NB4 (cell line): ENCODE data around the gene NME4.

Experiments
- DNase-seq: peaks from one replicate; pipeline ENCODE4 v3.0.0; 2010; ENCODE audit warnings: low read depth
- H3K4me3 ChIP-seq: one replicate; pipeline ENCODE4 v1.5.1; 2011; ENCODE audit warnings: mild to moderate bottlenecking, low read depth, low read length, moderate library complexity
- CTCF ChIP-seq: IDR thresholded peaks from one replicate; pipeline ENCODE4 v1.5.1; 2012; ENCODE audit warnings: low read depth, low read length
- MAX ChIP-seq: IDR thresholded peaks from 2 replicates; pipeline ENCODE4 v1.6.1; 2011; ENCODE audit warnings: low read depth, low read length
- MYC ChIP-seq: IDR thresholded peaks from 2 replicates; pipeline ENCODE4 v1.6.1; 2011; ENCODE audit warnings: low read depth, low read length
- POLR2A ChIP-seq: IDR thresholded peaks from 2 replicates; pipeline ENCODE4 v1.6.1; 2011; ENCODE audit warnings: mild to moderate bottlenecking; ENCODE audit not compliant: insufficient read length; ENCODE audit errors: extremely low read depth

The NME4 gene

GRCh38 chr16:364595-365491, 32.2 kb upstream of the NME4 start:
- H3K4me3 ChIP-seq = no peak overlapping the region
- no peak for TF ChIP-seq MYC
- DNase-seq = no peak

- TF ChIP-seq POLR2A = no peak
- no peak for TF ChIP-seq CTCF
- no peak for TF ChIP-seq MAX
- no peak for TF ChIP-seq MYC
- H3K4me3 ChIP-seq = no peak overlapping the region
- no peak for DNase-seq
Measured at GRCh38 chr16:366476-366875, 30.5 kb upstream of the NME4 start.

- no peak overlapping the region for H3K4me3 ChIP-seq
Measured at GRCh38 chr16:367333-367903, 29.6 kb upstream of the NME4 start.

GRCh38 chr16:368388-369158, 28.4 kb upstream of the NME4 start:
- no peak for TF ChIP-seq MAX
- TF ChIP-seq MYC = no peak
- TF ChIP-seq CTCF = no peak
- no peak for TF ChIP-seq POLR2A
- no peak for DNase-seq

More at GRCh38 chr16:367333-367903, 29.6 kb upstream of the NME4 start:
- no peak for DNase-seq
- TF ChIP-seq CTCF = no peak
- no peak for TF ChIP-seq MYC
- no peak for TF ChIP-seq POLR2A
- no peak for TF ChIP-seq MAX

GRCh38 chr16:369275-369865, 27.6 kb upstream of the NME4 start:
- DNase-seq = no peak
- no peak overlapping the region for H3K4me3 ChIP-seq
- TF ChIP-seq CTCF (no peak), MYC (no peak), POLR2A (no peak), MAX (no peak)

More at GRCh38 chr16:368388-369158, 28.4 kb upstream of the NME4 start:
- no peak overlapping the region for H3K4me3 ChIP-seq
